HL-60/S4 treated with phorbol 12-myristate 13-acetate at 8.2 ng/mL for 4 days and 3 days (cell line): ENCODE data around the gene PSPH.
"Not testable (repeated sequence)": the region's sequence is repeated elsewhere in the genome, so short reads cannot be mapped to it uniquely, and the experiment has no call there.

Experiments
- in situ Hi-C: fragments of 300-500 bp; cut with MboI; formaldehyde crosslinking; loops from 2 replicates; pipeline ENCODE4 v1.15.0; 2022; ENCODE audit warnings: low sequenced_read_pairs

PSPH gene

GRCh38 chr7:56051339-56052191 is at the start of gene PSPH, which contains the start of gene CCT6A:
Gene PSPH (minus strand): TSS chr7:56051444. CDS start chr7:56021212, 30,232 bp downstream.
Gene CCT6A (plus strand): TSS chr7:56051765. CDS start chr7:56051849, 84 bp downstream.
- in situ Hi-C loops = no loop called here

GRCh38 chr7:56099653-56100052 is 48.4 kb upstream of the PSPH start:
- in situ Hi-C loops = no loop called here

GRCh38 chr7:56098187-56099008 is 47.2 kb upstream of the PSPH start:
- in situ Hi-C loops = not testable (repeated sequence)

- in situ Hi-C loops = no loop called here
Measured at GRCh38 chr7:56097700-56098099, 46.5 kb upstream of the PSPH start.

- in situ Hi-C loops = no loop called here
Measured at GRCh38 chr7:56092789-56093531, 41.7 kb upstream of the PSPH start, which contains the start of gene PHKG1. Gene PHKG1 (minus strand): TSS chr7:56092952. CDS start chr7:56088941, 4,011 bp downstream.

GRCh38 chr7:56092388-56092787 is 41.1 kb upstream of the PSPH start:
- in situ Hi-C loops = not testable (repeated sequence)

- in situ Hi-C loops = no loop called here
Measured at GRCh38 chr7:56091591-56091990, 40.3 kb upstream of the PSPH start.

GRCh38 chr7:56087445-56087844 is 36.2 kb upstream of the PSPH start:
- in situ Hi-C loops = no loop called here

GRCh38 chr7:56086761-56087160 is 35.5 kb upstream of the PSPH start:
- in situ Hi-C loops = no loop called here

GRCh38 chr7:56083150-56083785 is 32.0 kb upstream of the PSPH start:
- in situ Hi-C loops = no loop called here

GRCh38 chr7:56081626-56082340 is 30.5 kb upstream of the PSPH start:
- in situ Hi-C loops = no loop called here

- in situ Hi-C loops = not testable (repeated sequence)
Measured at GRCh38 chr7:56080726-56081435, 29.6 kb upstream of the PSPH start.

- in situ Hi-C loops = loop anchor here (10.0 kb wide), 1 partner anchor 75 kb away; no protein-coding TSS in a partner anchor
Measured at GRCh38 chr7:56079450-56080185, 28.4 kb upstream of the PSPH start.

GRCh38 chr7:56078196-56078595 is 27.0 kb upstream of the PSPH start:
- in situ Hi-C loops = loop anchor here (10.0 kb wide), 1 partner anchor 73 kb away; no protein-coding TSS in a partner anchor

- in situ Hi-C loops = loop anchor here (10.0 kb wide), 1 partner anchor 73 kb away; no protein-coding TSS in a partner anchor
Measured at GRCh38 chr7:56077681-56078080, 26.4 kb upstream of the PSPH start.

GRCh38 chr7:56074371-56074791 is 23.1 kb upstream of the PSPH start:
- in situ Hi-C loops = loop anchor here (10.0 kb wide), 1 partner anchor 70 kb away; no protein-coding TSS in a partner anchor

- in situ Hi-C loops = not testable (repeated sequence)
Measured at GRCh38 chr7:56066376-56066775, 15.1 kb upstream of the PSPH start.
